HUES64 (cell line): ENCODE data around the gene KASH5.

Experiments used
- H3K27ac ChIP-seq: 2 replicates; pipeline ENCODE4 v1.7.0; 2013; ENCODE audit warnings: low read depth, low read length, inconsistent platforms
- H3K27me3 ChIP-seq: 2 replicates; pipeline ENCODE4 v1.6.1; 2013; ENCODE audit warnings: mild to moderate bottlenecking, low read length; ENCODE audit not compliant: insufficient read depth
- H3K36me3 ChIP-seq: 2 replicates; pipeline ENCODE4 v1.6.1; 2013; ENCODE audit warnings: mild to moderate bottlenecking, low read length; ENCODE audit not compliant: insufficient read depth
- H3K4me1 ChIP-seq: 2 replicates; pipeline ENCODE4 v1.6.1; 2013; ENCODE audit warnings: mild to moderate bottlenecking, low read length, moderate library complexity; ENCODE audit not compliant: insufficient read depth
- H3K4me3 ChIP-seq: 2 replicates; pipeline ENCODE4 v1.5.1; 2013; ENCODE audit warnings: mild to moderate bottlenecking, low read length, moderate library complexity
- H3K9ac ChIP-seq: 2 replicates; pipeline ENCODE4 v1.6.1; 2013; ENCODE audit warnings: mild to moderate bottlenecking, low read depth, low read length
- H3K9me3 ChIP-seq: 2 replicates; pipeline ENCODE4 v1.6.1; 2013; ENCODE audit warnings: low read depth, low read length; ENCODE audit not compliant: insufficient read depth
- WGBS: fragments of 150-250, 120-280 bp; methylation state at CpG from one replicate; pipeline ENCODE4 v1.1.7; 2013; ENCODE audit warnings: missing lambda C conversion rate; 5-methylcytosine and 5-hydroxymethylcytosine counted together

Gene KASH5

GRCh38 chr19:49400029-49400428 is 12.0 kb downstream of the KASH5 start:
- 93% methylated on average over 5 of the region's 6 CpGs for WGBS

GRCh38 chr19:49403404-49404187 is 15.5 kb downstream of the KASH5 start:
- H3K4me3 ChIP-seq, result peak overlapping the region; percentile 38; the same call in 1 of the 2 replicates
- no peaks in the 10 kb centered on the region for H3K9me3 ChIP-seq
- WGBS, result 29% methylated on average over 7 of the region's 7 CpGs
- H3K27me3 ChIP-seq, result no peaks in the 10 kb centered on the region
- peaks cover 17% of the 10 kb centered on the region for H3K4me1 ChIP-seq
- no peaks in the 10 kb centered on the region for H3K36me3 ChIP-seq
- peak overlapping the region; percentile 45; the same call in 1 of the 2 replicates for H3K9ac ChIP-seq
- H3K27ac ChIP-seq, result peak overlapping the region; percentile 90

More at GRCh38 chr19:49400029-49400428, 12.0 kb downstream of the KASH5 start:
- Histone ChIP-seq H3K36me3 (no peaks in the 10 kb centered on the region), H3K27me3 (no peaks in the 10 kb centered on the region), H3K9ac (no peak overlapping the region), H3K9me3 (no peaks in the 10 kb centered on the region), H3K27ac (no peak overlapping the region), H3K4me1 (peaks cover 19% of the 10 kb centered on the region), H3K4me3 (no peak overlapping the region)

GRCh38 chr19:49407079-49407478 is 19.0 kb downstream of the KASH5 start:
- 89% methylated on average over 7 of the region's 7 CpGs for WGBS

GRCh38 chr19:49407482-49408015 is 19.5 kb downstream of the KASH5 start:
- H3K27me3 ChIP-seq, result no peaks in the 10 kb centered on the region
- H3K27ac ChIP-seq, result no peak overlapping the region
- H3K4me1 ChIP-seq, result peaks cover 15% of the 10 kb centered on the region
- no peaks in the 10 kb centered on the region for H3K9me3 ChIP-seq
- H3K4me3 ChIP-seq, result no peak overlapping the region
- WGBS, result 94% methylated on average over 16 of the region's 16 CpGs
- no peak overlapping the region for H3K9ac ChIP-seq
- no peaks in the 10 kb centered on the region for H3K36me3 ChIP-seq

More at GRCh38 chr19:49407079-49407478, 19.0 kb downstream of the KASH5 start:
- peaks cover 15% of the 10 kb centered on the region for H3K4me1 ChIP-seq
- no peaks in the 10 kb centered on the region for H3K36me3 ChIP-seq
- no peak overlapping the region for H3K27ac ChIP-seq
- H3K9ac ChIP-seq, result no peak overlapping the region
- no peaks in the 10 kb centered on the region for H3K27me3 ChIP-seq
- no peak overlapping the region for H3K4me3 ChIP-seq
- no peaks in the 10 kb centered on the region for H3K9me3 ChIP-seq

- Histone ChIP-seq H3K27ac (no peak overlapping the region), H3K27me3 (no peaks in the 10 kb centered on the region), H3K4me1 (peaks cover 11% of the 10 kb centered on the region), H3K9me3 (no peaks in the 10 kb centered on the region), H3K36me3 (no peaks in the 10 kb centered on the region), H3K4me3 (no peak overlapping the region), H3K9ac (no peak overlapping the region)
- WGBS, result 91% methylated on average over 8 of the region's 8 CpGs
Measured at GRCh38 chr19:49408816-49409440, 20.9 kb downstream of the KASH5 start.

GRCh38 chr19:49409441-49410029 is 21.5 kb downstream of the KASH5 start:
- H3K4me1 ChIP-seq, result peaks cover 5% of the 10 kb centered on the region
- 93% methylated on average over 5 of the region's 5 CpGs for WGBS
- H3K9me3 ChIP-seq, result no peaks in the 10 kb centered on the region
- H3K36me3 ChIP-seq, result no peaks in the 10 kb centered on the region
- no peaks in the 10 kb centered on the region for H3K27me3 ChIP-seq
- no peak overlapping the region for H3K9ac ChIP-seq
- no peak overlapping the region for H3K27ac ChIP-seq
- H3K4me3 ChIP-seq, result no peak overlapping the region

GRCh38 chr19:49411681-49412326 is 23.8 kb downstream of the KASH5 start:
- no peak overlapping the region for H3K27ac ChIP-seq
- no peaks in the 10 kb centered on the region for H3K36me3 ChIP-seq
- WGBS, result 90% methylated on average over 3 of the region's 3 CpGs

GRCh38 chr19:49413348-49413747 is 25.3 kb downstream of the KASH5 start:
- Histone ChIP-seq H3K9ac (no peak overlapping the region), H3K4me1 (peaks cover 8% of the 10 kb centered on the region), H3K9me3 (no peaks in the 10 kb centered on the region), H3K27ac (no peak overlapping the region), H3K4me3 (no peak overlapping the region), H3K27me3 (no peaks in the 10 kb centered on the region), H3K36me3 (no peaks in the 10 kb centered on the region)
- WGBS, result 75% methylated on average over 9 of the region's 9 CpGs

More at GRCh38 chr19:49411681-49412326, 23.8 kb downstream of the KASH5 start:
- Histone ChIP-seq H3K9ac (no peak overlapping the region), H3K4me1 (peaks cover 8% of the 10 kb centered on the region), H3K4me3 (no peak overlapping the region), H3K9me3 (no peaks in the 10 kb centered on the region), H3K27me3 (no peaks in the 10 kb centered on the region)

- Histone ChIP-seq H3K36me3 (no peaks in the 10 kb centered on the region), H3K4me3 (no peak overlapping the region), H3K27me3 (no peaks in the 10 kb centered on the region), H3K27ac (no peak overlapping the region), H3K4me1 (peaks cover 8% of the 10 kb centered on the region), H3K9me3 (no peaks in the 10 kb centered on the region), H3K9ac (no peak overlapping the region)
- 98% methylated on average over 3 of the region's 3 CpGs for WGBS
Measured at GRCh38 chr19:49414256-49414655, 26.2 kb downstream of the KASH5 start.

GRCh38 chr19:49415102-49415809 is 27.2 kb downstream of the KASH5 start:
- H3K9ac ChIP-seq, result no peak overlapping the region
- no peak overlapping the region for H3K4me3 ChIP-seq
- no peaks in the 10 kb centered on the region for H3K9me3 ChIP-seq
- H3K36me3 ChIP-seq, result no peaks in the 10 kb centered on the region
- no peaks in the 10 kb centered on the region; the same call in 1 of the 2 replicates for H3K27me3 ChIP-seq
- H3K4me1 ChIP-seq, result peaks cover 8% of the 10 kb centered on the region
- H3K27ac ChIP-seq, result no peak overlapping the region
- WGBS, result 67% methylated on average over 15 of the region's 15 CpGs
